IPS DF 6.9 (cell line): Measurements from ENCODE around the gene SEPTIN8.
A peak's percentile ranks its signal among the peaks of the same experiment; 100 is the strongest.

Experiments used
- DNase-seq: peaks from one replicate; pipeline ENCODE4 v3.0.0-alpha.2; 2013; ENCODE audit warnings: low read depth, low spot score
- H3K27ac ChIP-seq: one replicate; pipeline ENCODE4 v1.5.1; 2013; ENCODE audit warnings: low read length, control low read depth
- H3K27me3 ChIP-seq: 2 replicates; pipeline ENCODE4 v1.6.1; 2013; ENCODE audit warnings: mild to moderate bottlenecking, low read length; ENCODE audit not compliant: control insufficient read depth, insufficient read depth
- H3K36me3 ChIP-seq: 2 replicates; pipeline ENCODE4 v1.6.1; 2013; ENCODE audit warnings: low read length; ENCODE audit not compliant: control insufficient read depth, insufficient read depth
- H3K4me1 ChIP-seq: 2 replicates; pipeline ENCODE4 v1.6.1; 2013; ENCODE audit warnings: low read length; ENCODE audit not compliant: control insufficient read depth, insufficient read depth
- H3K4me3 ChIP-seq: 2 replicates; pipeline ENCODE4 v1.5.1; 2013; ENCODE audit warnings: mild to moderate bottlenecking, low read length
- H3K9me3 ChIP-seq: 2 replicates; pipeline ENCODE4 v1.6.1; 2013; ENCODE audit warnings: low read length, inconsistent platforms; ENCODE audit not compliant: control insufficient read depth, insufficient read depth
- WGBS: extraction: QIAGEN DNeasy Blood & Tissue Kit; methylation state at CpG from one replicate; pipeline ENCODE4 v1.1.7; 2013; ENCODE audit warnings: mixed read lengths, missing lambda C conversion rate; ENCODE audit not compliant: insufficient read length, insufficient coverage; 5-methylcytosine and 5-hydroxymethylcytosine counted together

Gene SEPTIN8

DNA sequence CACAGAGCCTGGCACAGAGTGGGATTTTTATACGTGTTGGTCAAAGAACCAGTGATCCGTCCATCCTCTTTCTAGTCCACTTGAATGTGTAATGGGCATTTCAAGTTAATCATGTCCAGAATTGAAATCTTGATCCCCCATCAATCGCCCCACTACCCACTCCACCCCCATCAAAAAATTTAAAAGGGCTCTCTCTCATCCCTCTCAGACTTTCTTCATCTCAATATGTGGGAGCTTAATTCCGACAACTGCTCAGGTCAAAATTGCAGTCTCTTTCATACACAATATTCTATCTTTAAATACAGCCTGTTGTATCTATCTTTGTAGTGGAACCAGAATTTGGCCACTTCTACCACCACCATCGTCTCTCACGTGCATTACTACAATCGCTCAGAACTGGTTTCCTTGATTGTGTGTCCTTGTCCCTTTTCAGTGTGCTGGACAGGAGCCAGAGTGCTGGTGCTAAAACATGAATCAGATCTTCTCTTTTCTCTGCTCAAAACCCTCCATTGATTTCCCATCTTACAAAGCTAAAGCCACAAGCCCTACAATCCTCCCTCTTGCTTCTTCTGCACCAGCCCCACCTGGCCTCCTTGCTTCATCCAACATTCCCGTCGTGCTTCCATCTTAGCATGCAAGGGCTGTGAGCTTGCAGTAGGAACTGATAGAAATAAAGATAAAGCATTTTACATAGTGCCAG is 38.9 kb downstream of the SEPTIN8 start:
- no peaks in the 10 kb centered on the region for H3K27me3 ChIP-seq
- WGBS: 100% methylated on average over 1 of the region's 9 CpGs

DNA sequence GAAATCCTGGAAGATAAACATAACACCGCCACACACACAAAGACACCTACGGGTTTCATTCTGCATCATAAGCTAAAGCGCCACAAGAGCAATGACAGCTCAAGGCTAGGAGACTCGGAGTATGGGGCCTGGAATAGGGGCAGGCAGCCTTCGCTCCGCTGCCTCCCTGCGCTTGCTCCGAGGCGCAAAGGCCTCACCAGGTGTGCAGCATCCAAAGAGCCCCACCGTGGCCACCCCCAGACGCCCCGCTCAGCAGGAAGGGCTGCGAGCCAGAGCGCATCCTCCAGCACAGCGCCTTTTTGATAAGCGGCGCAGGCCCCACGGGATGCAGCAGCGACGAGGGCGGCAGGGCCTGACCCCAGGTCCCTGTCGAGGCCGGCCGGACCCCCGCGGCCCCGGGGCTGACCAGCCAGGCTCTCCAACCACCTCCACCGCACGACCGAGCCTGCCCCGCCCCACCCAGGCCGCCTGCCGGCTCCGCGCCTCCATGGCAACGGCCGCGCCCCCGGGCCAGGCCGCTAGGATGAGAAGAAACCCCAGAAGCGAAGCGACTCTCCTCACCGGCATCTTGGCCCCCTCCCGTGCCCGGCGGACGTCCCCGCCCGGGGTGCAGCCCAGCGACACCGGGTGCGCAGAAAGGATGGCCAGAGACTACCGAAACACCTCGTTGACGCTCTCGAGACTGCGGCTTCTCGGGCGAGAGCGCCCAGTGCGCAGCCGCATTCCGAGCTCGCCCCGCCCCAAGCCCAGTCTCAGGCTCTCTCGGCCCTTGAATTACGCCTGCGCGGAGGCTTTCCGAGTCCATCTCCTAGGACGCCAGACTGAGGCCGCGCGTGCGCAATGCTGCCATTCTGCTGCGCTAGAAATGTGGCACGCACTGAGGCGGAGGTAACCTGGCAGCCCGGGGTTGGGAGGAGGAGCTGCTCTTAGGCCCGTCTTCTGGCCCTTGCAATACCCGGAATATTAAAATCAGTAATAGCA is 39.9 kb downstream of the SEPTIN8 start, which contains the start of gene KIF3A:
KIF3A (minus strand) TSS at position 694 of the 981 bp plus-strand sequence; CDS start at position 567, 127 bp downstream.
- H3K27me3 ChIP-seq: no peaks in the 10 kb centered on the region
- H3K27ac ChIP-seq: no peak within 1 kb of the TSS
- peak within 1 kb of the TSS; percentile 84; the same call in 1 of the 2 replicates for H3K4me3 ChIP-seq
- H3K4me1 ChIP-seq: no peaks in the 10 kb centered on the region
- H3K36me3 ChIP-seq: no peaks in the 10 kb centered on the region
- no peaks in the 10 kb centered on the region for H3K9me3 ChIP-seq
- peak; percentile 97 for DNase-seq
- no CpG with 5 or more reads among the region's 81 CpGs for WGBS

More for the DNA sequence above, 38.9 kb downstream of the SEPTIN8 start:
- H3K4me1 ChIP-seq: no peaks in the 10 kb centered on the region
- no peaks in the 10 kb centered on the region for H3K36me3 ChIP-seq
- DNase-seq: no peak
- H3K4me3 ChIP-seq: no peak overlapping the region; the same call in 1 of the 2 replicates
- no peak overlapping the region for H3K27ac ChIP-seq
- no peaks in the 10 kb centered on the region for H3K9me3 ChIP-seq

DNA sequence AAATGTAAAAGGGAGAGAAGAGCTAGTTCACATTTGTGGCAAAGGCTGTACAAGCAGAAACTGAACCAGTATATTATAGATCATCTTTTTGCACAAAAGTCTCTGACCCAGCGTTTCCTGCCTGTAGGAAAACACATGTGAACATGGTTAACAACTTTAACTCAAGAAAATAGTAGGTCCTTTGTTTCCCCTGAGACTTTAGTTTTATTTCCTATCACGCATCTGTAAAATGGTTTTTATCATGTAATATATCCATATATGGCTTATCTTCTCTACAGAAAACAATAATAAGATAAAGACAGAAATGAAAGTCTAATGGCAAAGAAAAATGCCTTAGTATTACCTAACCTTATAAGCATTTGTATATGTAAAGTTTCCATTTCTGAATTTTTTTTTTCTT is 42.4 kb downstream of the SEPTIN8 start:
- Histone ChIP-seq H3K4me1 (no peaks in the 10 kb centered on the region), H3K36me3 (no peaks in the 10 kb centered on the region), H3K27ac (no peak overlapping the region), H3K4me3 (no peak overlapping the region), H3K27me3 (no peaks in the 10 kb centered on the region), H3K9me3 (no peaks in the 10 kb centered on the region)
- no peak for DNase-seq
- no CpG with 5 or more reads among the region's 2 CpGs for WGBS

DNA sequence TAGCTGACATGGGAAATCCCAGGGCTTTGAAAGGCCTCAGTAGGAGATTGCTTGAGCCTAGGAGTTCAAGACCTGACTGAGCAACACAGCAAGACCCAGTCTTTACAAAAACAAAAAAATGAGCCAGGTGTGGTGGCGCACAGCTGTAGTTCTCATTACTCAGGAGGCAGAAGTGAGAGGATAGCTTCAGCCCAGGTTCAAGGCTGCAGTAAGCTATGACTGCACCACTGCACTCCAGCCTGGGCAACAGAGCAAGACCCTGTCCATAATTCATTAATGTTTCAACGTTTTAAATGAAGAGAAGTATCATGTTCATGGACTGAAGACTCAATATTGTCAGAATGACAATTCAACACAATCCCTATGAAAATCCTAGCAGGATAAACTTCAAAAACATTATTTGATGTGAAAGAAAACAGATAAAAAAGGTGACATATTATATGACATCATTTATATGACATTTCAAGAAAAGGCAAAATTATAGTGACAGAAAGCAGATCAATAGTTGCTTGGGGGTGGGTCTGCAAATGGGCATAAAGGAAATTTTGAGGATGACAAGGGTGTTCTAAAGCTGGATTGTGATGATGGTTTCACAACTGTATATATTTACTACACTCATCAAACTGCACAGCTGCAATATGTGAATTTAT is 43.4 kb downstream of the SEPTIN8 start:
- H3K9me3 ChIP-seq: no peaks in the 10 kb centered on the region
- no peaks in the 10 kb centered on the region for H3K4me1 ChIP-seq
- H3K36me3 ChIP-seq: no peaks in the 10 kb centered on the region
- no CpG with 5 or more reads among the region's 2 CpGs for WGBS
- no peaks in the 10 kb centered on the region for H3K27me3 ChIP-seq
- no peak overlapping the region for H3K27ac ChIP-seq
- H3K4me3 ChIP-seq: no peak overlapping the region
- DNase-seq: no peak

DNA sequence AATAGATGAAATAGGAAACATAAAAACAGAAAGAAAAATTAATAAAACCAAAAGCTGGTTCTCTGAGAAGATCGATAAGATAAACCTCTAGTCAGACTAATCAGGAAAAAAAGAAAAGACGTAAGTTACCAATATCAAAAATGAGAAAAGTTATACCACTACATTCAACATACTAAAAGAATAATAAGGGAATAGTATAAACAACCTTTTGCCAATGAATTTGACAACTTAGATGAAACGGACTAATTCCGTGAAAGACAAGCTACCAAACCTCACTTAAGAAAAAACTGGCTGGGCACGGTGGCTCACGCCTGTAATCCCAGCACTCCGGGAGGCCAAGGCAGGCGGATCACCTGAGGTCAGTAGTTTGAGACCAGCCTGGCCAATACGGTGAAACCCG is 47.1 kb downstream of the SEPTIN8 start:
- Histone ChIP-seq H3K27me3 (no peaks in the 10 kb centered on the region), H3K4me3 (no peak overlapping the region), H3K4me1 (no peaks in the 10 kb centered on the region), H3K36me3 (no peaks in the 10 kb centered on the region), H3K9me3 (no peaks in the 10 kb centered on the region), H3K27ac (no peak overlapping the region)
- no CpG with 5 or more reads among the region's 10 CpGs for WGBS
- DNase-seq: no peak

DNA sequence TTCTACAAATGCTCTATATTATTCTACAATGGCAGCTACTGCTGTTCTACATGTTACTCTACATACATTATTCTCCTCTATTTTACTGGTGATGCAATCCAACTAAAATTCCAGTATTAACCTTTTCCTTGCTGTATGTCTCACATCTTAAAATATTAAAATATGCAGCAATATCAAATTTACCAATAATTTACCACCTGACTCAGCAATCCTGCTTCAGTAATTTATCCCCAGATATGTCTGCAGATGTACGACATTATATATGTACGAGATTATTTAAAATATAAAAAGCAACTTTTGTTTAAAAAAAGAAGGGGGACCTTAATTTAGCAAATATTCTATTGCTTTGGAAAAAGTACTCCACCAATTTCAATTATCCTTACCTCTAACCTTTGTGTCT is 51.3 kb downstream of the SEPTIN8 start:
- no peak for DNase-seq
- no CpG with 5 or more reads among the region's 2 CpGs for WGBS
- Histone ChIP-seq H3K27me3 (no peaks in the 10 kb centered on the region), H3K9me3 (no peaks in the 10 kb centered on the region), H3K4me3 (no peak overlapping the region), H3K4me1 (no peaks in the 10 kb centered on the region), H3K27ac (no peak overlapping the region), H3K36me3 (no peaks in the 10 kb centered on the region)

DNA sequence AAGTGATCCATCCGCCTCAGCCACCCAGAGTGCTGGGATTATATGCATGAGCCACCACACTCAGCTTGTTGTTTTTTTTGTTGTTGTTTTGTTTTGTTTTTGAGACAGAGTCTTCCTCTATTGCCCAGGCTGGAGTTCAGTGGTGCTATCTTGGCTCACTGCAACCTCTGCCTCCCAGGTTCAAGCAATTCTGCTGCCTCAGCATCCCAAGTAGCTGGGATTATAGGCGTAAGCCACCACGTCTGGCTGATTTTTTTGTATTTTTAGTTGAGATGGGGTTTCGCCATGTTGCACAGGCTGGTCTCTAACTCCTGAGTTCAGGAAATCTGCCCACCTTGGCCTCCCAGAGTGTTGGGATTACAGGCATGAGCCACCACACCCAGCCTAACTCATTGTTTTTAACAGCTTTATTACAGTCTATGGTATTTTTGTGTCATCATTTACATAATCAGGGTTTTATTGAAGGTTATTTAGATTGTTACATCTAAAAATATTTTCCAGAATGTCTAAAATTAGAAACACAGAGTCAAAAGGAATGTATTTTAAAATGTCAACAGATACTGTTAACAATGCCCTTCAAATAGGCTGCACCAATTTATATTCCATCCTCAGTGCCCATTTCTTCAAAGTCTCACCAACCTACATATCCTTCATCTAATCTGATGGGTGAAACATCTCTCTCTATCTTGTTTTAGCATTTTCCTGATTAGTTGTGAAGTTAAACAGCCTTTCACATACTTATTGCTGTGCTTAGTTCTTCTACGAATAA is 58.3 kb downstream of the SEPTIN8 start:
- Histone ChIP-seq H3K27ac (no peak overlapping the region), H3K36me3 (no peaks in the 10 kb centered on the region), H3K27me3 (no peaks in the 10 kb centered on the region), H3K4me3 (no peak overlapping the region), H3K4me1 (no peaks in the 10 kb centered on the region), H3K9me3 (no peaks in the 10 kb centered on the region)
- no peak for DNase-seq
- no CpG with 5 or more reads among the region's 5 CpGs for WGBS

DNA sequence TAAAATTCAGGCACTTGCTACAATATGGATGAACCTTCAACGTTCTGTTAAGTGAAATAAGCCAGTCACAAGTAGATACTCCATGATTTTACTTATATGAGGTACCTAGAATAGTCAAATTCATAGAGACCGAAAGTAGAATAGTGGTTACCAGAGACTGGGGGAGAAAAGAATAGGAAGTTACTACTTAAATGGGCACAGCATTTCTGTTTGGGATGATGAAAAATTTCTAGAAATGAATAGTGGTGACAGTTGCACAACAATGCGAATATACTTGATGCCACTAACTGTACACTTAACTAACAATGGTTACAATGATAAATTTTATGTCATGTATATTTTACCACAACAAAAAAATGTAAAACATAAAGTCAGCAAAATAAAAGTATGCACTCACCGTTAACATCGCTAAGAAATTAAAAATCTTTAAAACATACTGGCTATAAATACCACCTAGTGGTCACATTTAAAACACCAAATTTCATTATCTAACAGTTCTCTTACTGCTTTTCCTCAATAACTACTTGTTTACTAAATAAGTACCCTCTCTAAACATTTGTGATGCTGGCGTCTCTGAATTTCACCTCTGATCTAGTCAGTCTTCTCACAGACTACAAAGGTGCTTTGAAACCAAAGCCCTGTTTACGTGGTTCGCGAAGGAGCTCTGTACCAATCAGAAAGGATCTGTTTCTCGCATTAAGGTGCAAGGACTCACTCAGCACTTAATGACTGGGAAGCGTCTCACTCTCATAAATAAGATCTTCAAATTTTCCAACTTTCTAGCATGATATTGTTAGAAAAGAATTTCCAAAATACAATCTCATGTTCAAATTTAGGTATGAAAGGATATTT is 62.4 kb downstream of the SEPTIN8 start:
- H3K4me1 ChIP-seq: no peaks in the 10 kb centered on the region
- H3K36me3 ChIP-seq: no peaks in the 10 kb centered on the region
- no peak overlapping the region for H3K4me3 ChIP-seq
- DNase-seq: no peak
- no peaks in the 10 kb centered on the region for H3K9me3 ChIP-seq
- no peaks in the 10 kb centered on the region for H3K27me3 ChIP-seq
- 100% methylated on average over 1 of the region's 11 CpGs for WGBS
- H3K27ac ChIP-seq: no peak overlapping the region

DNA sequence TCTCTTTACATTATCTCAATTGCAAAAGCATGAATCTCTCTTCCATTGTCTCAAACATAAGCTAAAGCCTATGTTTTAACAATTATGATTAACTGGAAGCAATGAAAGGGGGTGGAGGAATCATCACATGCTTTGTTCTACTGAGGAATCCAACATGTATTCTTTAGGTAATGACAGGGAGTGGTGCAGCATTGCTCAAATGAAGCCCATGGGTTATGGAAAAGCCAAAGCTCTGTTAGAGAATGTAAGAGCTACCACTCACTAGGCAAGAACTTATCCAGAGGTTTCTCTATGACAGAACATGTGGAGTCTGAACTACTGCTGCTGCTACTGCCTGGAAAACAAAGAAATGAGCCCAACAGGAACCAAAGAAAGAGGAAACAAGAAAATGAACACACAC is 68.4 kb downstream of the SEPTIN8 start:
- no peak for DNase-seq
- H3K4me1 ChIP-seq: no peaks in the 10 kb centered on the region
- no peaks in the 10 kb centered on the region for H3K36me3 ChIP-seq
- H3K27ac ChIP-seq: no peak overlapping the region
- H3K9me3 ChIP-seq: no peaks in the 10 kb centered on the region
- H3K27me3 ChIP-seq: no peaks in the 10 kb centered on the region
- H3K4me3 ChIP-seq: no peak overlapping the region
